CD4-positive, alpha-beta T cell treated with Interleukin-21 for 1 hour (primary cell): ENCODE results near the gene CMSS1.
A peak's percentile ranks its signal among the peaks of the same experiment; 100 is the strongest.

Source experiments
- DNase-seq: peaks from one replicate; pipeline ENCODE4 v3.0.0-alpha.2; 2020

CMSS1 gene

GRCh38 chr3:99817437-99818240 lies at the start of gene CMSS1:
Gene CMSS1 (plus strand): TSS chr3:99817862.
- peak; percentile 93 for DNase-seq

GRCh38 chr3:99768126-99768525 lies 49.5 kb upstream of the CMSS1 start:
- DNase-seq = no peak

- no peak for DNase-seq
These were observed 48.7 kb upstream of the CMSS1 start for GRCh38 chr3:99768808-99769501.

- DNase-seq = no peak
These were observed 45.5 kb upstream of the CMSS1 start for GRCh38 chr3:99772171-99772570.

- DNase-seq = no peak
These were observed 45.0 kb upstream of the CMSS1 start for GRCh38 chr3:99772671-99773070.

- DNase-seq = no peak
These were observed 43.2 kb upstream of the CMSS1 start for GRCh38 chr3:99774467-99774866.

- DNase-seq = no peak
These were observed 41.0 kb upstream of the CMSS1 start for GRCh38 chr3:99776516-99777209.

- no peak for DNase-seq
These were observed 40.5 kb upstream of the CMSS1 start for GRCh38 chr3:99777210-99777549.

- no peak for DNase-seq
These were observed 40.0 kb upstream of the CMSS1 start for GRCh38 chr3:99777708-99778107.

GRCh38 chr3:99780749-99781148 lies 36.9 kb upstream of the CMSS1 start:
- DNase-seq = no peak

GRCh38 chr3:99781761-99782160 lies 35.9 kb upstream of the CMSS1 start:
- no peak for DNase-seq

- DNase-seq = no peak
These were observed 34.6 kb upstream of the CMSS1 start for GRCh38 chr3:99783011-99783573.

- peak; percentile 12 for DNase-seq
These were observed 28.5 kb upstream of the CMSS1 start for GRCh38 chr3:99789011-99789721.

- DNase-seq = no peak
These were observed 23.2 kb upstream of the CMSS1 start for GRCh38 chr3:99794485-99794884.

- DNase-seq = no peak
These were observed 22.1 kb upstream of the CMSS1 start for GRCh38 chr3:99795573-99795972.

GRCh38 chr3:99799422-99799821 lies 18.2 kb upstream of the CMSS1 start:
- DNase-seq = no peak

GRCh38 chr3:99803297-99803696 lies 14.4 kb upstream of the CMSS1 start:
- no peak for DNase-seq

GRCh38 chr3:99805160-99805559 lies 12.5 kb upstream of the CMSS1 start:
- DNase-seq = no peak

GRCh38 chr3:99808163-99808794 lies 9.4 kb upstream of the CMSS1 start:
- peak; percentile 54 for DNase-seq

GRCh38 chr3:99809565-99809964 lies 8.1 kb upstream of the CMSS1 start:
- no peak for DNase-seq

GRCh38 chr3:99810403-99810802 lies 7.3 kb upstream of the CMSS1 start:
- no peak for DNase-seq

- DNase-seq = no peak
These were observed 620 bp upstream of the CMSS1 start for GRCh38 chr3:99817047-99817436.
